Testis (tissue), 3 donors: ENCODE data around the gene MAD2L1BP. TPM values are rescaled to one million over a fixed set of nuclear protein-coding genes. Genes with fewer than 3 reads are reported as not detected.

ENCODE experiments used
- DNase-seq: peaks from one replicate; pipeline ENCODE4 v3.0.0-alpha.2; 2019
- H3K27ac ChIP-seq, 2 donors: fragments of 200-600 bp; sonication (generic); one replicate each; pipeline ENCODE4 v1.5.1; 2019
- H3K27me3 ChIP-seq: fragments of 200-600 bp; sonication (generic); one replicate; pipeline ENCODE4 v1.5.1; 2019
- H3K36me3 ChIP-seq: fragments of 200-600 bp; sonication (generic); one replicate; pipeline ENCODE4 v1.5.1; 2017; ENCODE audit warnings: low read depth; ENCODE audit errors: missing control alignments
- H3K4me1 ChIP-seq: fragments of 200-600 bp; sonication (generic); one replicate; pipeline ENCODE4 v1.5.1; 2019
- H3K4me3 ChIP-seq, 2 donors: fragments of 200-600 bp; sonication (generic); one replicate each; pipeline ENCODE4 v1.5.1; 2017 to 2019
- H3K9me3 ChIP-seq: fragments of 200-600 bp; sonication (generic); one replicate; pipeline ENCODE4 v1.5.1; 2017
- POLR2A ChIP-seq: fragments of 450-650 bp; IDR thresholded peaks from one replicate; pipeline ENCODE4 v1.6.1; 2017; ENCODE audit warnings: antibody characterized with exemption, mild to moderate bottlenecking, moderate library complexity
- WGBS, 2 donors: methylation state at CpG; one replicate each; pipeline ENCODE4 v1.1.5; 2018; 5-methylcytosine and 5-hydroxymethylcytosine counted together
- intact Hi-C: fragments of 100-400 bp; cut with DNase I; formaldehyde crosslinking; loops from one replicate; pipeline ENCODE4 v1.15.1; 2023; ENCODE audit warnings: low total_unique reads
- polyA plus RNA-seq: library from polyadenylated mRNA; stranded (reverse); fragments of 350-450 nt; fragmentation: Illumina TruSeq; extraction: RNeasy Lipid Tissue Mini Kit (QIAGEN cat#74804); gene quantifications from one replicate; pipeline ENCODE4 v1.2.3, GENCODE V29; 2014; ENCODE audit warnings: low read depth, low replicate concordance; ENCODE audit not compliant: insufficient read depth
- total RNA-seq, 2 donors: library from RNA; depleted of rRNA; stranded (reverse); fragments of >200 nt; gene quantifications; one replicate each; pipeline ENCODE4 v1.2.3, GENCODE V29; 2016
- TF ChIP-seq, protein P1 (sequence below), 3 experiments: fragments of 450-650 bp in 2 of 3; fragments of 200-600 bp in 1 of 3; sonication (generic) in 1 of 3; IDR thresholded peaks; one replicate each; pipeline ENCODE4 v1.5.1; 2016 to 2019; ENCODE audit warnings: antibody characterized with exemption in 3 of 3, mild to moderate bottlenecking in 2 of 3, moderate library complexity in 1 of 3

The MAD2L1BP gene
- total and polyA plus RNA-seq, 3 donors from 2014 or later: 38.3 to 42.4 (median 40.5) TPM

DNA sequence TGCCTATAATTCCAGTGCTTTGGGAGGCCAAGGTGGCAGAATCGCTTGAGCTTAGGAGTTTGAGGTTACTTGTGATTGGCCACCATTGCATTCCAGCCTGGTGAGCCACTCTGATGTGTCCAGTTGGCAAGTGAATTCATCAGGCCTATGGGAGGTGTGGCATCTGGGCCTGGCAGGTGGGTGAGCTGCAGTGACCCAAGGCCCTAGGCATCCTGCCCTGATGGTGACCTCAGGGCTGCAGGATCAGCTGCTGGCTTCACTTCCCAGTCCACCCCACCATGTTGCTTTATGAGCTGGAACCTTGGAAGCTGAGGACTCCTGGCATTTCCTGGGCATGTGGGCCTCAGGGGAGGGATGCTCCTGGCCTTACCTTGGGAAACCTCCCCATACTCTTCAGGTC lies 29.7 kb downstream of the MAD2L1BP start:
- no peak for DNase-seq
- Histone ChIP-seq H3K9me3 (no peaks in the 10 kb centered on the region), H3K36me3 (no peaks in the 10 kb centered on the region), H3K4me1 (peaks cover 31% of the 10 kb centered on the region), H3K27ac (no peak overlapping the region), H3K4me3 (no peak overlapping the region), H3K27me3 (no peaks in the 10 kb centered on the region)
- TF ChIP-seq, protein P1, sequence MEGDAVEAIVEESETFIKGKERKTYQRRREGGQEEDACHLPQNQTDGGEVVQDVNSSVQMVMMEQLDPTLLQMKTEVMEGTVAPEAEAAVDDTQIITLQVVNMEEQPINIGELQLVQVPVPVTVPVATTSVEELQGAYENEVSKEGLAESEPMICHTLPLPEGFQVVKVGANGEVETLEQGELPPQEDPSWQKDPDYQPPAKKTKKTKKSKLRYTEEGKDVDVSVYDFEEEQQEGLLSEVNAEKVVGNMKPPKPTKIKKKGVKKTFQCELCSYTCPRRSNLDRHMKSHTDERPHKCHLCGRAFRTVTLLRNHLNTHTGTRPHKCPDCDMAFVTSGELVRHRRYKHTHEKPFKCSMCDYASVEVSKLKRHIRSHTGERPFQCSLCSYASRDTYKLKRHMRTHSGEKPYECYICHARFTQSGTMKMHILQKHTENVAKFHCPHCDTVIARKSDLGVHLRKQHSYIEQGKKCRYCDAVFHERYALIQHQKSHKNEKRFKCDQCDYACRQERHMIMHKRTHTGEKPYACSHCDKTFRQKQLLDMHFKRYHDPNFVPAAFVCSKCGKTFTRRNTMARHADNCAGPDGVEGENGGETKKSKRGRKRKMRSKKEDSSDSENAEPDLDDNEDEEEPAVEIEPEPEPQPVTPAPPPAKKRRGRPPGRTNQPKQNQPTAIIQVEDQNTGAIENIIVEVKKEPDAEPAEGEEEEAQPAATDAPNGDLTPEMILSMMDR (IDR thresholded peaks at IDR 0.05): no peak
- TF ChIP-seq POLR2A: no peak
- intact Hi-C loops: loop anchor here (10.0 kb wide), 2 partner anchors 99 to 409 kb away; no protein-coding TSS in a partner anchor
- 60 to 96% methylated on average over 1 of the region's 1 CpG for WGBS, 2 donors

DNA sequence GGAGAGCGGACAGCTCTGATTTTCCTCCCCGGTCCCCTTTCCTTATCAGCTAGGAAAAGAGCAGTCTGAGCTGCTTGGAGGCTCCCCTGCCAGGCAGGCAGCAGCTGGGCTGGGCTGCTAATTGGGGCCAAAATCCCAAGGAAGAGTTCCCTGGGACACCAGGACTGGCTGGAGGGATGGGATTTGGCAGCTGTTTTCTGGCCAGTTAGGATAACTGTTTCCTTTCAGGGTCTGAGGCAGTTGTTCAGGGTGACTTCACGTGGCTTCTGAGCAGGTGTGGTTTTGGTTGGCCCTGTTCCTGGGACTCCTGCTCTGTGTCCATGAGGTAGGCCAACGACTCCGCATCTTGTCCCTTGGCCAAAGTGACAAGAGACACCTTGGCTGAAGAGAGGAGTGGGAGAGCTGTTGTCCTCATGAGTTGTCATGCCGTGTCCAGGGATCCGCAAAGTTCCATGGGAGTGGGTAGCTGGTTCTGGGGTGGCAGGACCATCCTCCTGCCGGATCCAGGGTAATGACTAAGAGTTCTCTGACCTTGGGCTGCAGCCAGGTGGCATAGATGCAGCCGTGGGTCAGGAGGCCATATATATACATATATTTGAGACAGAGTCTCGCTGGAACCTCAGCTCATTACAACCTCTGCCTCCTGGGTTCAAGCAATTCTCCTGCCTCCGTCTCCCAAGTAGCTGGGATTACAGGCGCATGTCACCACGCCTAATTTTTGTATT lies 30.7 kb downstream of the MAD2L1BP start:
- 58 to 61% methylated on average over 11 to 13 of the region's 13 CpGs for WGBS, 2 donors
- H3K27ac ChIP-seq: no peak overlapping the region
- no peaks in the 10 kb centered on the region for H3K27me3 ChIP-seq
- H3K4me1 ChIP-seq: peaks cover 34% of the 10 kb centered on the region
- intact Hi-C loops: loop anchor here (10.0 kb wide), 2 partner anchors 98 to 408 kb away; no protein-coding TSS in a partner anchor
- H3K9me3 ChIP-seq: no peaks in the 10 kb centered on the region
- TF ChIP-seq, protein P1 (IDR thresholded peaks at IDR 0.05): no peak
- no peak for TF ChIP-seq POLR2A
- no peak for DNase-seq
- H3K4me3 ChIP-seq: no peak overlapping the region
- no peaks in the 10 kb centered on the region for H3K36me3 ChIP-seq

DNA sequence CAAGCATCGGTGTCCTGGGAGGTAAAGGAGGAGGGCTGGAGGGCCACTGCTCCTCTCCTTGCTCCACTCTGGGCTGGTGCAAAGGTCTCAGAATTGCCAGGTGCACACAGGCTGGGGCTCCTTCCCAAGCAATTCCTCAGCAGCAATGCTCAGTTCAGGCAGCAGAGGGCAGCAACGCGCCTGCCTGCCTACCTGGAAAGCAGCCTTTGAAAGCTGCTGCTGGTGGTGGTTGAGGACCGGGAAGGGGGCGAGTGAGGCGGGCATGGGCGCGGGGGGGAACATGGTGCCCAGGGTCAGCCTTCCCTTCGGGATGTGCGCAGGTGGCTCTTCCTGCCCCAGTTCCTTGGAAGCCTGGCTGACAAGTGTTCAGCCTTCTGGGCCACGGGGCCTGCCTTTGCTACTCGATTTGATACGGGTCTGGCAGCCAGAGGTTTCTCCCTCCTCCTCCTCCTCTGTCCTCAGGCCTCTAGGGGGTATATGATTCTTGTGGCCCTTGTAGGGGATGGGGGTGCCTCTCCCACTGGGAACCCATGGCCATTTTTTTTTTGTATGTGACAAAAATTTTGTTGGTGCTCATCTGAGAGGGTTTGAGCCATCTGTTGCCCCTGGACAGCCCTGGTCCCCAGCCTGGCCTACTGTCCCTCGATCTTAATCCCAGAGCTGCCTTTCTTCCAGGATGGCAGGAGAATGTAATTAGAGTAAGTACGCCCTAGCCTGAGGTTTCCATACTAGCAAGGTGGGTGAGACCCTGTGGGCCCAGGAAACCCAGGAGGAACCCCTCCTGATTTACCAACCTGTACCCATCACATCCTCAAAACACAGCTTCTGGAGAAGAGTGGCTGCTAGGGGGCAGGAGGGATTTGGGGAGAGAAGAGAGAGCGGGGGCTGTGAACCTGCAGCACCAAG lies 31.9 kb downstream of the MAD2L1BP start:
- Histone ChIP-seq H3K9me3 (no peaks in the 10 kb centered on the region), H3K4me3 (no peak overlapping the region), H3K27ac (no peak overlapping the region), H3K4me1 (peaks cover 35% of the 10 kb centered on the region), H3K27me3 (no peaks in the 10 kb centered on the region), H3K36me3 (no peaks in the 10 kb centered on the region)
- intact Hi-C loops: loop anchor here (10.0 kb wide), 2 partner anchors 97 to 407 kb away; no protein-coding TSS in a partner anchor
- DNase-seq: peak; percentile 85
- WGBS, 2 donors: 25 to 27% methylated on average over 11 to 16 of the region's 16 CpGs
- TF ChIP-seq, protein P1 (IDR thresholded peaks at IDR 0.05): peak; percentile 57 to 86 (median 85)
- TF ChIP-seq POLR2A: no peak

DNA sequence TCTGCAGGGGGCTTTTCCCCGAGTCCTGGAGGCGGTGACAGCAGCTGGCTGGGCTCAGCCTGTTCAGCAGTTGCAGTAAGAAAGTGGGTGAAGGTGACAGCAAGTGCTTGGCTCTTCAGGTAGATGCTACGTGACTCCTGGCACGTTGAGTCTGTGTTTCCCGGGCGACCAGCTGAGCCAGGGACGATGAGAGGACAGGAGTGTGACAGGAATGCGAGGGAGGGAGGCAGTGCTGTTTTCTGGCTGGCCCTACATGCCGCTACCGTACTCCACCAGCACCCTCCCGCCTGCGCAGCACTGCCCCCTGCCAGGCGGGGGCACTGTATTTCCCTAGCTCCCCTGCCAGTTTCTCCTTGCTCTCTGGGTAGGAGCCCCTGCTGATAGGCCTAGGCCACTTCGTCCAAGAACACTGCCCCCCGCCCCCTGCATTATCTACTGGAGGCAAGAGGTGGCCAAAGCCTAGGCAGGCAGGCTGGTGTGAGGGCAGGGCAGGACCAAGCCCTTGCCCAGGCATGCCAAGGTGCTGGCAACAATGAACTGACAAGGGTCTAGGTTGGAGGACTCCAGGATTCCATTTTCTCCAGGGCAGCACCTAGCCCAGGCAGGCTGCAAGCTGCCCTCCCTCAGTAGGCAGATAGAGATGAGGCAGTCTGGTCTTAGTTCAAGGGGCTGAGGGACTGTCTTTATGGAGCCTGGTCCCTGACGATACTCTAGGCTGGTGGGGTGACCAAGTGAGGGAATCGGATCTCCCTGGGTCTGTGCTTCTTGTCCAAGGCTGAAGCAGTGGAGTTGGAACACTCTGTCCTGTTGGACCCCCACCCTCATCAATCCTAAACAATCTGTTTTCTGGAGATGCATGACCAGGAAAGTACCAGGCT lies 32.8 kb downstream of the MAD2L1BP start:
- Histone ChIP-seq H3K4me1 (peaks cover 36% of the 10 kb centered on the region), H3K9me3 (no peaks in the 10 kb centered on the region), H3K27ac (peak overlapping the region in 1 of 2 donors; percentile 20), H3K4me3 (no peak overlapping the region), H3K27me3 (no peaks in the 10 kb centered on the region), H3K36me3 (no peaks in the 10 kb centered on the region)
- DNase-seq: peak; percentile 58
- intact Hi-C loops: loop anchor here (10.0 kb wide), 2 partner anchors 96 to 406 kb away; no protein-coding TSS in a partner anchor
- 37 to 52% methylated on average over 12 to 17 of the region's 17 CpGs for WGBS, 2 donors
- no peak for TF ChIP-seq POLR2A
- TF ChIP-seq, protein P1 (IDR thresholded peaks at IDR 0.05): peak in 1 of 3 experiments; percentile 22
